ENCODE results near the gene RERE. TPM values are rescaled to one million over a fixed set of nuclear protein-coding genes. Genes with fewer than 3 reads are reported as not detected.

Gene RERE
- total RNA-seq, 2 donors from 2014 or later, result 207 to 322 TPM

GRCh38 chr1:8742022-8742924, 75.2 kb downstream of the RERE start:
- no peaks in the 10 kb centered on the region for H3K4me1 ChIP-seq (replicated peaks)
- H3K36me3 ChIP-seq, result no peaks in the 10 kb centered on the region
- no peak for DNase-seq (ENCODE audit: low spot score)
- H3K9me3 ChIP-seq, result no peaks in the 10 kb centered on the region
- H3K27me3 ChIP-seq (replicated peaks; ENCODE audit: insufficient read depth), result no peaks in the 10 kb centered on the region
- WGBS, result 95% methylated on average over 6 of the region's 6 CpGs
- no peak for TF ChIP-seq POLR2AphosphoS5 (IDR thresholded peaks at IDR 0.05)
- no peak for TF ChIP-seq CTCF (IDR thresholded peaks at IDR 0.05)
- no peak overlapping the region for H3K4me3 ChIP-seq
- no peak overlapping the region for H3K27ac ChIP-seq
- intact Hi-C loops (cut with DNase I), result no loop called here

GRCh38 chr1:8740034-8740449, 77.4 kb downstream of the RERE start:
- H3K27me3 ChIP-seq (replicated peaks; ENCODE audit: insufficient read depth), result no peaks in the 10 kb centered on the region
- intact Hi-C loops (cut with DNase I), result no loop called here

GRCh38 chr1:8739377-8739776, 78.1 kb downstream of the RERE start:
- Histone ChIP-seq H3K27ac (no peak overlapping the region), H3K4me1 (replicated peaks) (no peaks in the 10 kb centered on the region), H3K9me3 (no peaks in the 10 kb centered on the region), H3K4me3 (no peak overlapping the region), H3K36me3 (no peaks in the 10 kb centered on the region), H3K27me3 (replicated peaks; ENCODE audit: insufficient read depth) (no peaks in the 10 kb centered on the region)
- TF ChIP-seq POLR2AphosphoS5 (IDR thresholded peaks at IDR 0.05) (no peak), CTCF (IDR thresholded peaks at IDR 0.05) (no peak), POLR2A (IDR thresholded peaks at IDR 0.05) (no peak)
- intact Hi-C loops (cut with DNase I), result no loop called here
- 96% methylated on average over 4 of the region's 4 CpGs for WGBS
- DNase-seq (ENCODE audit: low spot score), result no peak

More at GRCh38 chr1:8740034-8740449, 77.4 kb downstream of the RERE start:
- no peak overlapping the region for H3K27ac ChIP-seq
- no peaks in the 10 kb centered on the region for H3K4me1 ChIP-seq (replicated peaks)
- no peak for DNase-seq (ENCODE audit: low spot score)
- no peaks in the 10 kb centered on the region for H3K9me3 ChIP-seq
- no peak for TF ChIP-seq CTCF (IDR thresholded peaks at IDR 0.05)
- no peak for TF ChIP-seq POLR2AphosphoS5 (IDR thresholded peaks at IDR 0.05)
- TF ChIP-seq POLR2A (IDR thresholded peaks at IDR 0.05), result no peak
- H3K4me3 ChIP-seq, result no peak overlapping the region
- no peaks in the 10 kb centered on the region for H3K36me3 ChIP-seq

- no peak overlapping the region for H3K4me3 ChIP-seq
- intact Hi-C loops (cut with DNase I), result no loop called here
- TF ChIP-seq POLR2A (IDR thresholded peaks at IDR 0.05) (no peak), CTCF (IDR thresholded peaks at IDR 0.05) (no peak), POLR2AphosphoS5 (IDR thresholded peaks at IDR 0.05) (no peak)
- no peak overlapping the region for H3K27ac ChIP-seq
- H3K4me1 ChIP-seq (replicated peaks), result no peaks in the 10 kb centered on the region
- H3K36me3 ChIP-seq, result no peaks in the 10 kb centered on the region
- H3K9me3 ChIP-seq, result no peaks in the 10 kb centered on the region
- H3K27me3 ChIP-seq (replicated peaks; ENCODE audit: insufficient read depth), result no peaks in the 10 kb centered on the region
- no peak for DNase-seq (ENCODE audit: low spot score)
These were observed 80.5 kb downstream of the RERE start for GRCh38 chr1:8736927-8737326.

GRCh38 chr1:8733484-8733883, 84.0 kb downstream of the RERE start:
- peak; percentile 49 for DNase-seq (ENCODE audit: low spot score)
- 62% methylated on average over 2 of the region's 2 CpGs for WGBS
- no peaks in the 10 kb centered on the region for H3K4me1 ChIP-seq (replicated peaks)
- H3K27me3 ChIP-seq (replicated peaks; ENCODE audit: insufficient read depth), result no peaks in the 10 kb centered on the region
- H3K9me3 ChIP-seq, result no peaks in the 10 kb centered on the region
- no peak overlapping the region for H3K4me3 ChIP-seq
- intact Hi-C loops (cut with DNase I), result no loop called here
- H3K36me3 ChIP-seq, result no peaks in the 10 kb centered on the region
- no peak overlapping the region for H3K27ac ChIP-seq
- no peak for TF ChIP-seq CTCF (IDR thresholded peaks at IDR 0.05)
- peak; percentile 41 for TF ChIP-seq POLR2A (IDR thresholded peaks at IDR 0.05)
- peak; percentile 61 for TF ChIP-seq POLR2AphosphoS5 (IDR thresholded peaks at IDR 0.05)
